ENCODE data around the gene APOBEC4. TPM values are rescaled to one million over a fixed set of nuclear protein-coding genes. Genes with fewer than 3 reads are reported as not detected.
"Not testable (repeated sequence)": the region's sequence is repeated elsewhere in the genome, so short reads cannot be mapped to it uniquely, and the experiment has no call there.

Gene APOBEC4
- total and polyA plus RNA-seq, 2 donors = not detected

- Histone ChIP-seq H3K4me3 (ENCODE audit: low read depth, low read length) (peak overlapping the region; percentile 89), H3K27ac (ENCODE audit: low read depth) (no peak overlapping the region), H3K36me3 (ENCODE audit: insufficient read depth) (peaks cover 3% of the 10 kb centered on the region), H3K4me1 (ENCODE audit: insufficient read depth) (no peaks in the 10 kb centered on the region)
- no peak for DNase-seq (ENCODE audit: extremely low spot score)
- WGBS = 2% methylated on average over 10 of the region's 10 CpGs
These were observed 18.6 kb downstream of the APOBEC4 start for GRCh38 chr1:183634429-183635065.

DNA sequence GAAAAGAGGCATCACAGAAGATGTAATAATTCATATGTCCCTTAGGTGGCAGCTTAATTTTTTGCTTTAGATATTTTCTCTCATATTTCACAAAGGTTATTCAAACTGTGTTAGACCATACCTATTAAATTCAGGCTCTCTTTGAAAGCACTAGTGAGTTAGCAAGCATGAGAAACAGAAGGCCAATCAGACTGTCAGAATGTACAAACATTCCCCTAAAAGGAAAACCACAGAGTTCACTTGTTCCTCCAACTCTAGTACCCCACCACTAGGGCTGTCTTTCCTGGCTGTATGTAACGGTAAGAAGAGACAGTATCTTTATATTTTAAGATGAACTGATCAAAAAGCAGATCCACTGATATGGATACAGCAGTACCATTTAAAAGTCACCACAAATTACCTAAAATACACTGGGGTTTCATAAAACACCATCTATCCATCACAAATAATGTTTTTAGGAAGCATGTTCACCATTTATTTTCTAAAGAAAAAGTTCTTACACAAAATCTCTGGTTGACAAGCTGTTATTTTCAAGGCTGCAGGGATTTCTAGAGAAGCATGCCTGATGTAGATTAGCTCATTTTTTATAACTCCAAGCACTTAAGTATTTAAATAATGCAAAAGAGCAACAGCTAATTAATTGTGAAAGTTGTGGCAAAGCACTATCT, 19.3 kb downstream of the APOBEC4 start:
- H3K4me3 ChIP-seq (ENCODE audit: low read depth, low read length) = peak overlapping the region; percentile 26
- no peak for DNase-seq (ENCODE audit: extremely low spot score)
- peaks cover 3% of the 10 kb centered on the region for H3K36me3 ChIP-seq (ENCODE audit: insufficient read depth)
- no peaks in the 10 kb centered on the region for H3K4me1 ChIP-seq (ENCODE audit: insufficient read depth)
- WGBS = 0% methylated on average over 1 of the region's 1 CpG
- H3K27ac ChIP-seq (ENCODE audit: low read depth) = no peak overlapping the region

DNA sequence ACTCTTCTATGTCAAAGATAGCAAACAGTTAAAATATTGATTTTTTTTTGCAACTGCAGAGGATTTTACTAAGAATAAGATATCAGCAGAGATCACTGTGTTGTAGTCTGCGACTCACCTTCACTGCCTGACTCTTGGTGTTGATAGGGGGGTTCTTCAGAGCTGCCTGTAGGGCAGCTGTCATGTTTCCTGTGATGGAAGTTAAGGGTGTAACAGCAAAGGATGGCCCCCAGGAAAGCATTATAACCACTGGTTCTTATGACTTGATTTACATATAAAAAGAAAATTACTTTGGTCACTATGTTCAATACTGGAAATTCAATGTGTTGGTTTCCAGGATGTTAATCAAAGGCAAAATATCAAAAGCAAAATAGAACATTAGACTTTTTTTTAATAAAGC, 20.2 kb downstream of the APOBEC4 start:
- Histone ChIP-seq H3K4me3 (ENCODE audit: low read depth, low read length) (no peak overlapping the region), H3K27ac (ENCODE audit: low read depth) (no peak overlapping the region), H3K4me1 (ENCODE audit: insufficient read depth) (no peaks in the 10 kb centered on the region)

GRCh38 chr1:183632114-183632513, 21.0 kb downstream of the APOBEC4 start:
- Histone ChIP-seq H3K4me3 (ENCODE audit: low read depth, low read length) (no peak overlapping the region), H3K27ac (ENCODE audit: low read depth) (no peak overlapping the region), H3K4me1 (ENCODE audit: insufficient read depth) (no peaks in the 10 kb centered on the region), H3K36me3 (ENCODE audit: insufficient read depth) (peaks cover 3% of the 10 kb centered on the region)
- 32% methylated on average over 2 of the region's 2 CpGs for WGBS
- no peak for DNase-seq (ENCODE audit: extremely low spot score)

More for the DNA sequence above, 20.2 kb downstream of the APOBEC4 start:
- no peak for DNase-seq (ENCODE audit: extremely low spot score)
- H3K36me3 ChIP-seq (ENCODE audit: insufficient read depth) = peaks cover 3% of the 10 kb centered on the region
- 43% methylated on average over 1 of the region's 1 CpG for WGBS

- Histone ChIP-seq H3K4me3 (ENCODE audit: low read depth, low read length) (no peak overlapping the region), H3K27ac (ENCODE audit: low read depth) (no peak overlapping the region), H3K4me1 (ENCODE audit: insufficient read depth) (no peaks in the 10 kb centered on the region), H3K36me3 (ENCODE audit: insufficient read depth) (peaks cover 3% of the 10 kb centered on the region)
- 27% methylated on average over 2 of the region's 2 CpGs for WGBS
- no peak for DNase-seq (ENCODE audit: extremely low spot score)
These were observed 22.4 kb downstream of the APOBEC4 start for GRCh38 chr1:183630748-183631147.

DNA sequence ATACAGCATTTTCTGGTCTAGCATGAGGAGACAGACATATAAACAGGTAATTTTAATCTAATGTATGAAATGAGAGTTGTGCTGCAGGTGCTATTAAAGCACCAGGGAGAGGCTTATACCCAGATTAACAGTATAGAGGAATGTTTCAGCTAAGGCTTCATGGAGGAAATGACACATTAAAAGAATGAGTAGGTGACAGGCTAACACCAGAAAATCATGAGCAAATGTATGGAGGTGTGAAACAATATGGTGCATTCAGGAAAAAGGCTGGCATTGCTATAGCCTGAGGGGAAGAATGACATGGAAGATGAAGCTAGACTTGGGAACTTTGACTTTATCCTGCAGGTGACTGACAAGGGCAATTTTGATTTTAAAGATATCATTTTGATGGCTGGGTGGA, 24.6 kb downstream of the APOBEC4 start:
- no peak overlapping the region for H3K4me3 ChIP-seq (ENCODE audit: low read depth, low read length)
- no peak overlapping the region for H3K27ac ChIP-seq (ENCODE audit: low read depth)
- peaks cover 4% of the 10 kb centered on the region for H3K36me3 ChIP-seq (ENCODE audit: insufficient read depth)
- no peaks in the 10 kb centered on the region for H3K4me1 ChIP-seq (ENCODE audit: insufficient read depth)
- DNase-seq (ENCODE audit: extremely low spot score) = no peak

DNA sequence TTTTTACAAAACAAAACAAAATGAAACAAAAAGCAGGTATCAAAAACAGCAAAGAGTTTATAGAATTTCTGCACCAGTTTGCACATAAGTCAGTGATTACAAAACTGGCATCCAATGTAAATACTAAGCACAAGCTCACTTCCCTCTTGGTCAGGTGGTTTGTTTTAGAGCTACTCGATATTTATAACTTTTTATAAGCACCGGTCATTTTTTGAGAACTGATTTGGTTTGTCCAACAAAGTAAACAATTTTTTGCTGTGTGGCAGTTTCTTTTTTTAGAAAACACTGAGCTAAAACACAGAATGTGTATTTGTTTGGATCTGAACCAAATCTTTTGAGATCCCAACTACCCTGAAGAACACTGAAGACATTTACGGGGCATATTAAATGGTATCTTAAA, 26.9 kb downstream of the APOBEC4 start:
- H3K4me1 ChIP-seq (ENCODE audit: insufficient read depth); H3K4me3 ChIP-seq (ENCODE audit: low read depth, low read length); H3K27ac ChIP-seq (ENCODE audit: low read depth); H3K36me3 ChIP-seq (ENCODE audit: insufficient read depth); DNase-seq (ENCODE audit: extremely low spot score): not testable (repeated sequence)
- 12% methylated on average over 3 of the region's 3 CpGs for WGBS

- 59% methylated on average over 10 of the region's 10 CpGs for WGBS
- Histone ChIP-seq H3K36me3 (ENCODE audit: insufficient read depth) (peaks cover 2% of the 10 kb centered on the region), H3K27ac (ENCODE audit: low read depth) (no peak overlapping the region), H3K4me3 (ENCODE audit: low read depth, low read length) (no peak overlapping the region), H3K4me1 (ENCODE audit: insufficient read depth) (no peaks in the 10 kb centered on the region)
- DNase-seq (ENCODE audit: extremely low spot score) = no peak
These were observed 30.0 kb downstream of the APOBEC4 start for GRCh38 chr1:183622884-183623785.

- Histone ChIP-seq H3K36me3 (ENCODE audit: insufficient read depth) (peaks cover 2% of the 10 kb centered on the region), H3K27ac (ENCODE audit: low read depth) (no peak overlapping the region), H3K4me3 (ENCODE audit: low read depth, low read length) (no peak overlapping the region), H3K4me1 (ENCODE audit: insufficient read depth) (no peaks in the 10 kb centered on the region)
- no peak for DNase-seq (ENCODE audit: extremely low spot score)
- 84% methylated on average over 1 of the region's 1 CpG for WGBS
These were observed 31.1 kb downstream of the APOBEC4 start for GRCh38 chr1:183622013-183622412.

DNA sequence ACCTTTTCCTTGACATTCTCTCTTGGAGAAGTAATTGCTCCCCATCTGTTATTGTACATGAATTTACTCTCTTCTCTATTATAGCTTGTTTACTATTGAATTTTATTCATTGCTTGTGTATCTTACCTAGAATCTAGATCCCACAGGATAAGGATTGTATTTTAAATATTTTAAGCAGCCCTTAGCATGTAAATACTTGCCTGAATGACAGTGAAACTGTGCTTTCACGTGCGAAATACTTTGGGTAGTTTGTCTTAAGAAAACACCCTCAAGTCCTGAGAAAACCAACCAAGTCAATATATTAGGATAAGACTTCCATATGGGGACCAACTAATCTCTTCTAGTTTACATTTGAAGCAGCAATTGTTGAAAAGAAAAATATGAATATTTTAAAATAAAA, 32.8 kb downstream of the APOBEC4 start:
- Histone ChIP-seq H3K36me3 (ENCODE audit: insufficient read depth) (peaks cover 2% of the 10 kb centered on the region), H3K4me1 (ENCODE audit: insufficient read depth) (no peaks in the 10 kb centered on the region), H3K4me3 (ENCODE audit: low read depth, low read length) (no peak overlapping the region), H3K27ac (ENCODE audit: low read depth) (no peak overlapping the region)
- DNase-seq (ENCODE audit: extremely low spot score) = no peak
- 64% methylated on average over 2 of the region's 2 CpGs for WGBS

- DNase-seq (ENCODE audit: extremely low spot score) = no peak
- Histone ChIP-seq H3K36me3 (ENCODE audit: insufficient read depth) (peaks cover 2% of the 10 kb centered on the region), H3K4me1 (ENCODE audit: insufficient read depth) (no peaks in the 10 kb centered on the region), H3K4me3 (ENCODE audit: low read depth, low read length) (no peak overlapping the region), H3K27ac (ENCODE audit: low read depth) (no peak overlapping the region)
- WGBS = 57% methylated on average over 1 of the region's 1 CpG
These were observed 33.3 kb downstream of the APOBEC4 start for GRCh38 chr1:183619781-183620180.

DNA sequence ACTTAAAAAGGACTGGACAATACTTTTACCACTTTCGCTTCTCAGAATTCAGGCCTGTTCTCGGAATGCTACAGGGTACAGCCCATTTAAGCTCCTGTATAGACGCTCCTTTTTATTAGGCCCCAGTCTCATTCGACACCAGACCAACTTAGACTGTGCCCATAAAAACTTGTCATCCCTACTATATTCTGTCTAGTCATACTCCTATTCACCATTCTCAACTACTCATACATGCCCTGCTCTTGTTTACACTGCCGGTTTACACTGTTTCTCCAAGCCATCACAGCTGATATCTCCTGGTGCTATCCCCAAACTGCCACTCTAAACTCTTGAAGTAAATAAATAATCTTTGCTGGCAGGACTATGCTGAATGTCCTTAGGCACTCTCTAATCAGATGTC, 34.9 kb downstream of the APOBEC4 start:
- not testable (repeated sequence) for DNase-seq (ENCODE audit: extremely low spot score); H3K4me3 ChIP-seq (ENCODE audit: low read depth, low read length); H3K36me3 ChIP-seq (ENCODE audit: insufficient read depth); H3K4me1 ChIP-seq (ENCODE audit: insufficient read depth); H3K27ac ChIP-seq (ENCODE audit: low read depth)
- 86% methylated on average over 5 of the region's 5 CpGs for WGBS

- not testable (repeated sequence) for H3K27ac ChIP-seq (ENCODE audit: low read depth); H3K4me1 ChIP-seq (ENCODE audit: insufficient read depth); DNase-seq (ENCODE audit: extremely low spot score); H3K36me3 ChIP-seq (ENCODE audit: insufficient read depth); H3K4me3 ChIP-seq (ENCODE audit: low read depth, low read length)
- 99% methylated on average over 3 of the region's 3 CpGs for WGBS
These were observed 40.1 kb downstream of the APOBEC4 start for GRCh38 chr1:183612975-183613374.

DNA sequence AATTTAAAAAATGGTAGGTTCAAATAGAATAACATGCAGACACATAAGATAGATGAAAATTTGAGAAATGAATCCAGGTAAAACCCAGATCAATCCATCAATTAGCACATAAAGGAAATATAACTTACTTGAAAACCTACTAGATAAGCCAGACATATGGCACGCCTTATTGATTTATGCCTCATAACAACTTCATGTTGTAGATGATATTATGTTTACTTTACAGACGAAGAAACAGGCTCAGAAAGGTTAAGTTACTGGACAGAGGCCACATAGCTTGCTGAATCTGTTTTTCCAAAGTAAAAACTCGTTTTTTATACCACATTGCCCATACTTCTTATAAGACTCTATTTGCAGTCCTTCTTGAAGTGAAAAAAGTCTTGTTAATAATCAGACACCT, 40.7 kb downstream of the APOBEC4 start:
- H3K4me3 ChIP-seq (ENCODE audit: low read depth, low read length) = no peak overlapping the region
- H3K4me1 ChIP-seq (ENCODE audit: insufficient read depth) = no peaks in the 10 kb centered on the region
- no peak overlapping the region for H3K27ac ChIP-seq (ENCODE audit: low read depth)
- H3K36me3 ChIP-seq (ENCODE audit: insufficient read depth) = no peaks in the 10 kb centered on the region
- 71% methylated on average over 3 of the region's 3 CpGs for WGBS
- no peak for DNase-seq (ENCODE audit: extremely low spot score)

All from urinary bladder (tissue), 4 donors.